KBM-7 (cell line): ENCODE measurements around the gene MAGI2.

Experiments used
- DNase-seq: peaks from one replicate; pipeline ENCODE4 v3.0.0-alpha.2; 2015
- in situ Hi-C: fragments of 300-500 bp; cut with MboI; formaldehyde crosslinking; loops from 2 replicates; pipeline ENCODE4 v1.14.3; 2020; ENCODE audit warnings: low sequenced_read_pairs, low pct_unique_long_range_greater_than_20kb, mixed read lengths

Gene MAGI2

GRCh38 chr7:78062214-78062613 lies 1391.3 kb downstream of the MAGI2 start:
- in situ Hi-C loops = no loop called here

GRCh38 chr7:78057571-78057970 lies 1395.9 kb downstream of the MAGI2 start:
- in situ Hi-C loops = no loop called here
- no peak for DNase-seq

More at GRCh38 chr7:78062214-78062613, 1391.3 kb downstream of the MAGI2 start:
- no peak for DNase-seq

- no peak for DNase-seq
- in situ Hi-C loops = no loop called here
Measured at GRCh38 chr7:78055599-78055998, 1397.9 kb downstream of the MAGI2 start.

GRCh38 chr7:78055001-78055573 lies 1398.4 kb downstream of the MAGI2 start:
- in situ Hi-C loops = no loop called here
- DNase-seq = no peak

- DNase-seq = no peak
- in situ Hi-C loops = no loop called here
Measured at GRCh38 chr7:78052112-78052511, 1401.4 kb downstream of the MAGI2 start.

GRCh38 chr7:78047800-78048199 lies 1405.7 kb downstream of the MAGI2 start:
- in situ Hi-C loops = no loop called here
- no peak for DNase-seq

GRCh38 chr7:78043159-78043558 lies 1410.3 kb downstream of the MAGI2 start:
- DNase-seq = no peak
- in situ Hi-C loops = no loop called here

GRCh38 chr7:78041423-78041822 lies 1412.0 kb downstream of the MAGI2 start:
- in situ Hi-C loops = no loop called here
- DNase-seq = no peak

- in situ Hi-C loops = no loop called here
- peak; percentile 74 for DNase-seq
Measured at GRCh38 chr7:78039790-78040776, 1413.4 kb downstream of the MAGI2 start.

GRCh38 chr7:78038465-78039080 lies 1414.9 kb downstream of the MAGI2 start:
- DNase-seq = no peak
- in situ Hi-C loops = no loop called here

- no peak for DNase-seq
- in situ Hi-C loops = no loop called here
Measured at GRCh38 chr7:78037603-78038002, 1415.9 kb downstream of the MAGI2 start.

- DNase-seq = no peak
- in situ Hi-C loops = no loop called here
Measured at GRCh38 chr7:78033410-78033809, 1420.1 kb downstream of the MAGI2 start.

GRCh38 chr7:78026492-78026891 lies 1427.0 kb downstream of the MAGI2 start:
- DNase-seq = no peak
- in situ Hi-C loops = no loop called here

GRCh38 chr7:78024591-78024990 lies 1428.9 kb downstream of the MAGI2 start:
- no peak for DNase-seq
- in situ Hi-C loops = no loop called here

- DNase-seq = no peak
- in situ Hi-C loops = no loop called here
Measured at GRCh38 chr7:78023191-78023590, 1430.3 kb downstream of the MAGI2 start.

- in situ Hi-C loops = no loop called here
- no peak for DNase-seq
Measured at GRCh38 chr7:78022165-78022564, 1431.3 kb downstream of the MAGI2 start.

- no peak for DNase-seq
- in situ Hi-C loops = no loop called here
Measured at GRCh38 chr7:78020874-78021249, 1432.6 kb downstream of the MAGI2 start.

GRCh38 chr7:78020136-78020873 lies 1433.2 kb downstream of the MAGI2 start:
- in situ Hi-C loops = no loop called here
- peak; percentile 75 for DNase-seq

- in situ Hi-C loops = no loop called here
Measured at GRCh38 chr7:78019447-78020135, 1433.9 kb downstream of the MAGI2 start.

More at GRCh38 chr7:78019447-78020135, 1433.9 kb downstream of the MAGI2 start:
- peak; percentile 75 for DNase-seq
